Hepatocyte (in vitro differentiated cells): ENCODE data around the gene LAMA4. TPM values are rescaled to one million over a fixed set of nuclear protein-coding genes. Genes with fewer than 3 reads are reported as not detected.

Experiments
- DNase-seq: peaks from one replicate; pipeline ENCODE4 v3.0.0-alpha.2; 2016; ENCODE audit warnings: low spot score
- H2AFZ ChIP-seq: fragments of 200-600 bp; sonication (generic); 2 replicates; pipeline ENCODE4 v1.6.0; 2016; ENCODE audit warnings: antibody characterized with exemption, mild to moderate bottlenecking
- H3K27ac ChIP-seq: fragments of 200-600 bp; sonication (generic); 2 replicates; pipeline ENCODE4 v1.5.1; 2016; ENCODE audit warnings: mild to moderate bottlenecking
- H3K27me3 ChIP-seq: fragments of 200-600 bp; sonication (generic); 2 replicates; pipeline ENCODE4 v1.6.1; 2016
- H3K36me3 ChIP-seq: fragments of 200-600 bp; sonication (generic); replicated peaks from 2 replicates; pipeline ENCODE4 v1.5.1; 2016; ENCODE audit warnings: low read depth; ENCODE audit not compliant: insufficient read depth
- H3K4me1 ChIP-seq: fragments of 200-600 bp; sonication (generic); 2 replicates; pipeline ENCODE4 v1.5.1; 2016; ENCODE audit warnings: mild to moderate bottlenecking, moderate library complexity; ENCODE audit not compliant: insufficient read depth
- H3K4me2 ChIP-seq: fragments of 200-600 bp; sonication (generic); 2 replicates; pipeline ENCODE4 v1.6.0; 2016
- H3K4me3 ChIP-seq: fragments of 200-600 bp; sonication (generic); 2 replicates; pipeline ENCODE4 v1.5.1; 2016; ENCODE audit warnings: mild to moderate bottlenecking
- H3K79me2 ChIP-seq: fragments of 200-600 bp; sonication (generic); 2 replicates; pipeline ENCODE4 v1.6.0; 2017; ENCODE audit warnings: mild to moderate bottlenecking
- H3K9me2 ChIP-seq: fragments of 200-600 bp; sonication (generic); replicated peaks from 2 replicates; pipeline ENCODE4 v1.6.0; 2017; ENCODE audit warnings: mild to moderate bottlenecking; ENCODE audit not compliant: insufficient read depth
- H3K9me3 ChIP-seq: fragments of 200-600 bp; sonication (generic); 2 replicates; pipeline ENCODE4 v1.5.1; 2016; ENCODE audit warnings: low read depth, mild to moderate bottlenecking
- H4K20me1 ChIP-seq: fragments of 200-600 bp; sonication (generic); 2 replicates; pipeline ENCODE4 v1.6.0; 2016; ENCODE audit warnings: mild to moderate bottlenecking; ENCODE audit not compliant: insufficient read depth, poor library complexity, severe bottlenecking
- CTCF ChIP-seq: fragments of 200-600 bp; sonication (generic); IDR thresholded peaks from 2 replicates; pipeline ENCODE4 v1.5.1; 2016; ENCODE audit warnings: antibody characterized with exemption, mild to moderate bottlenecking; ENCODE audit not compliant: poor library complexity
- EZH2 ChIP-seq: fragments of 200-600 bp; sonication (generic); IDR thresholded peaks from 2 replicates; pipeline ENCODE4 v1.6.1; 2016; ENCODE audit warnings: antibody characterized with exemption, mild to moderate bottlenecking, borderline replicate concordance
- EZH2phosphoT487 ChIP-seq: fragments of 200-600 bp; sonication (generic); IDR thresholded peaks from one replicate; pipeline ENCODE4 v1.6.1; 2018; ENCODE audit warnings: antibody characterized with exemption, mild to moderate bottlenecking, low read depth, moderate library complexity; ENCODE audit not compliant: unreplicated experiment, severe bottlenecking
- WGBS: methylation state at CpG from one replicate; pipeline ENCODE4 v1.1.6; 2016; ENCODE audit warnings: low lambda C conversion rate; ENCODE audit errors: missing lambda C conversion rate; 5-methylcytosine and 5-hydroxymethylcytosine counted together
- polyA plus RNA-seq: library from polyadenylated mRNA; unstranded; fragments of >200 nt; fragmentation: Nextera tagmentation; extraction: Ambion mirVana; gene quantifications from 2 replicates; pipeline ENCODE4 v1.2.1, GENCODE V29; 2016
- total RNA-seq: library from RNA; depleted of rRNA; stranded (reverse); fragments of >200 nt; gene quantifications from 2 replicates; pipeline ENCODE4 v1.2.3, GENCODE V29; 2014

The LAMA4 gene
- total and polyA plus RNA-seq, 2 experiments from 2014 or later: 14.1 to 18.9 TPM

GRCh38 chr6:112237595-112237994, 16.8 kb downstream of the LAMA4 start:
- Histone ChIP-seq H3K27ac (no peak overlapping the region), H3K4me3 (no peak overlapping the region), H3K4me1 (peaks cover 19% of the 10 kb centered on the region), H3K9me3 (no peaks in the 10 kb centered on the region), H3K4me2 (no peak overlapping the region), H2AFZ (no peak overlapping the region), H4K20me1 (no peaks in the 10 kb centered on the region), H3K36me3 (no peaks in the 10 kb centered on the region), H3K79me2 (no peaks in the 10 kb centered on the region), H3K27me3 (no peaks in the 10 kb centered on the region), H3K9me2 (no peaks in the 10 kb centered on the region)
- no peak for DNase-seq
- TF ChIP-seq EZH2phosphoT487 (no peak), EZH2 (no peak), CTCF (no peak)
- 83% methylated on average over 3 of the region's 3 CpGs for WGBS

- 81% methylated on average over 4 of the region's 4 CpGs for WGBS
- no peak overlapping the region for H3K4me3 ChIP-seq
- no peaks in the 10 kb centered on the region for H3K9me2 ChIP-seq
- TF ChIP-seq EZH2 (no peak), EZH2phosphoT487 (no peak), CTCF (no peak)
- no peaks in the 10 kb centered on the region for H3K27me3 ChIP-seq
- peaks cover 24% of the 10 kb centered on the region for H3K4me1 ChIP-seq
- no peak for DNase-seq
- H3K79me2 ChIP-seq: no peaks in the 10 kb centered on the region
- H3K36me3 ChIP-seq: no peaks in the 10 kb centered on the region
- H3K27ac ChIP-seq: no peak overlapping the region
- no peak overlapping the region for H3K4me2 ChIP-seq
- H4K20me1 ChIP-seq: no peaks in the 10 kb centered on the region
- H3K9me3 ChIP-seq: no peaks in the 10 kb centered on the region
- H2AFZ ChIP-seq: no peak overlapping the region
Observed at GRCh38 chr6:112237066-112237465, 17.3 kb downstream of the LAMA4 start.

GRCh38 chr6:112235956-112236355, 18.4 kb downstream of the LAMA4 start:
- no peak overlapping the region for H2AFZ ChIP-seq
- no peaks in the 10 kb centered on the region for H3K9me3 ChIP-seq
- no peaks in the 10 kb centered on the region for H3K27me3 ChIP-seq
- no peaks in the 10 kb centered on the region for H3K79me2 ChIP-seq
- DNase-seq: no peak
- H3K9me2 ChIP-seq: no peaks in the 10 kb centered on the region
- no peak overlapping the region for H3K4me2 ChIP-seq
- 96% methylated on average over 5 of the region's 5 CpGs for WGBS
- H3K4me3 ChIP-seq: no peak overlapping the region
- H3K27ac ChIP-seq: no peak overlapping the region
- peaks cover 25% of the 10 kb centered on the region for H3K4me1 ChIP-seq
- H3K36me3 ChIP-seq: no peaks in the 10 kb centered on the region
- H4K20me1 ChIP-seq: no peaks in the 10 kb centered on the region
- TF ChIP-seq EZH2phosphoT487 (no peak), EZH2 (no peak), CTCF (no peak)

GRCh38 chr6:112234601-112235000, 19.8 kb downstream of the LAMA4 start:
- no peaks in the 10 kb centered on the region for H3K9me2 ChIP-seq
- H3K36me3 ChIP-seq: no peaks in the 10 kb centered on the region
- no peak overlapping the region for H2AFZ ChIP-seq
- H3K9me3 ChIP-seq: no peaks in the 10 kb centered on the region
- TF ChIP-seq CTCF (no peak), EZH2 (no peak), EZH2phosphoT487 (no peak)
- H3K79me2 ChIP-seq: no peaks in the 10 kb centered on the region
- H3K4me3 ChIP-seq: no peak overlapping the region
- no peaks in the 10 kb centered on the region for H4K20me1 ChIP-seq
- peaks cover 25% of the 10 kb centered on the region for H3K4me1 ChIP-seq
- 71% methylated on average over 5 of the region's 5 CpGs for WGBS
- no peak overlapping the region for H3K4me2 ChIP-seq
- no peak for DNase-seq
- peak overlapping the region; percentile 86 for H3K27ac ChIP-seq
- no peaks in the 10 kb centered on the region for H3K27me3 ChIP-seq
